Endothelial cell of umbilical vein (primary cell): ENCODE measurements around the gene ARMS2. TPM values are rescaled to one million over a fixed set of nuclear protein-coding genes. Genes with fewer than 3 reads are reported as not detected.

Experiments used
- BruUV-seq: library from RNA; stranded (reverse); fragments of 400-500 nt; replicated peaks from 2 replicates; lab custom pipeline; 2021; lab: Mats Ljungman, UMichigan
- CTCF ChIA-PET: fragments of 300-600, 350-600 bp; sonication (Branson Sonifier 250); formaldehyde crosslinking; loops from one replicate; lab custom pipeline; 2021; ENCODE audit warnings: antibody characterized with exemption, inconsistent platforms; lab: Charles Lee
- POLR2A ChIA-PET: fragments of 300-600, 350-600 bp; sonication (Branson Sonifier 250); formaldehyde crosslinking; loops from one replicate; lab custom pipeline; 2021; ENCODE audit warnings: antibody characterized with exemption, inconsistent platforms; lab: Charles Lee
- DNase-seq: peaks from one replicate; pipeline ENCODE4 v3.0.0-alpha.2; 2011; ENCODE audit warnings: low read depth, low spot score
- FAIRE-seq: peaks from 2 replicates; lab custom pipeline; 2011; peaks lifted over from hg19 to GRCh38; lab: Jason Lieb, UNC
- H2AFZ ChIP-seq: 2 replicates; pipeline ENCODE4 v1.6.0; 2012; ENCODE audit warnings: low read depth, low read length, control low read depth, inconsistent platforms
- H3K27ac ChIP-seq: 2 replicates; pipeline ENCODE4 v1.5.1; 2011; ENCODE audit warnings: low read depth, mild to moderate bottlenecking, control low read depth, low read length, moderate library complexity; ENCODE audit not compliant: insufficient read depth
- H3K27me3 ChIP-seq, 2 experiments: 2 replicates each; pipeline versions ENCODE4 v1.6.0 to v1.6.1; 2011; ENCODE audit warnings: low read length in 2 of 2, mixed read lengths in 1 of 2; ENCODE audit not compliant: control insufficient read depth in 2 of 2, insufficient read depth in 2 of 2
- H3K36me3 ChIP-seq, 2 experiments: 2 replicates in 1 of 2; 3 replicates in 1 of 2; pipeline ENCODE4 v1.5.1; 2011; ENCODE audit warnings: low read length in 2 of 2, mild to moderate bottlenecking in 1 of 2, moderate library complexity in 1 of 2; ENCODE audit not compliant: control insufficient read depth in 2 of 2, insufficient read depth in 2 of 2; ENCODE audit errors: extremely low read depth in 1 of 2
- H3K4me1 ChIP-seq: 3 replicates; pipeline ENCODE4 v1.5.1; 2011; ENCODE audit warnings: mild to moderate bottlenecking, low read length; ENCODE audit not compliant: control insufficient read depth, insufficient read depth; ENCODE audit errors: extremely low read depth
- H3K4me2 ChIP-seq: 2 replicates; pipeline ENCODE4 v1.6.1; 2011; ENCODE audit warnings: low read length, control low read depth, mixed read lengths; ENCODE audit not compliant: insufficient read depth
- H3K4me3 ChIP-seq, 3 experiments: fragments of 200-600 bp in 1 of 3; sonication (generic), shearing (Covaris generic) in 1 of 3; replicated peaks in 1 of 3; 2 replicates each; pipeline ENCODE4 v1.5.1; 2011 to 2016; ENCODE audit warnings: control low read depth in 3 of 3, low read length in 3 of 3, mild to moderate bottlenecking in 2 of 3, inconsistent platforms in 1 of 3, low read depth in 1 of 3, moderate library complexity in 1 of 3; ENCODE audit not compliant: insufficient read depth in 1 of 3
- H3K79me2 ChIP-seq: 2 replicates; pipeline ENCODE4 v1.6.0; 2012; ENCODE audit warnings: low read length, inconsistent platforms; ENCODE audit not compliant: control insufficient read depth, insufficient read depth
- H3K9ac ChIP-seq: replicated peaks from 2 replicates; pipeline ENCODE3; 2011; ENCODE audit warnings: low read length, control low read depth; ENCODE audit not compliant: insufficient read depth; ENCODE audit errors: extremely low read depth
- H3K9me1 ChIP-seq: replicated peaks from 3 replicates; pipeline ENCODE4 v1.6.0; 2011; ENCODE audit warnings: mild to moderate bottlenecking, low read length; ENCODE audit not compliant: control insufficient read depth, insufficient read depth; ENCODE audit errors: extremely low read depth
- H3K9me3 ChIP-seq: replicated peaks from 2 replicates; pipeline ENCODE4 v1.5.1; 2012; ENCODE audit warnings: low read length, inconsistent platforms; ENCODE audit not compliant: control insufficient read depth, insufficient read depth
- H4K20me1 ChIP-seq: replicated peaks from 2 replicates; pipeline ENCODE3; 2011; ENCODE audit warnings: mild to moderate bottlenecking, low read length; ENCODE audit not compliant: control insufficient read depth, insufficient read depth; ENCODE audit errors: extremely low read depth
- EZH2 ChIP-seq: IDR thresholded peaks from 2 replicates; pipeline ENCODE4 v1.6.1; 2012; ENCODE audit warnings: borderline replicate concordance, low read depth, mild to moderate bottlenecking, moderate library complexity, low read length, inconsistent platforms; ENCODE audit not compliant: severe bottlenecking
- GATA2 ChIP-seq: IDR thresholded peaks from 2 replicates; pipeline ENCODE4 v1.7.0; 2011; ENCODE audit warnings: low read depth, mild to moderate bottlenecking, moderate library complexity, mixed read lengths, low read length; ENCODE audit not compliant: insufficient read length, insufficient read depth
- MAX ChIP-seq: IDR thresholded peaks from 2 replicates; pipeline ENCODE4 v1.6.1; 2011; ENCODE audit not compliant: insufficient read depth, insufficient read length
- MYC ChIP-seq: IDR thresholded peaks from one replicate; pipeline ENCODE4 v1.6.1; 2011; ENCODE audit warnings: mild to moderate bottlenecking, low read depth, low read length
- POLR2A ChIP-seq: IDR thresholded peaks from 2 replicates; pipeline ENCODE4 v1.6.1; 2012; ENCODE audit warnings: low read depth, mild to moderate bottlenecking, control low read depth, low read length
- POLR2AphosphoS5 ChIP-seq: IDR thresholded peaks from 2 replicates; pipeline ENCODE4 v1.6.1; 2012; ENCODE audit warnings: low read depth, mild to moderate bottlenecking, control low read depth, low read length, moderate library complexity; ENCODE audit not compliant: insufficient read depth
- dilution Hi-C: fragments of 300-500 bp; cut with MboI; formaldehyde crosslinking; loops from one replicate; pipeline ENCODE4 v1.15.0; 2019; ENCODE audit warnings: low sequenced_read_pairs; ENCODE audit not compliant: extremely low pct_ligation_motif_present
- intact Hi-C: fragments of 100-400 bp; cut with micrococcal nuclease; formaldehyde crosslinking; loops from one replicate; pipeline ENCODE4 v1.10.0; 2022
- polyA plus RNA-seq, 4 experiments: library from polyadenylated mRNA; depleted of rRNA in 3 of 4; stranded (reverse) in 3 of 4; unstranded in 1 of 4; fragments of >200 nt; gene quantifications; 2 replicates each; pipeline versions ENCODE4 v1.2.1 to v1.2.3, GENCODE V29; 2011 to 2012; ENCODE audit warnings: missing spikeins in 1 of 4
- total RNA-seq: library from RNA; stranded (reverse); gene quantifications from 2 replicates; pipeline ENCODE4 v1.2.3, GENCODE V29; 2021
- TF ChIP-seq, protein P1 (sequence below), 2 donors: IDR thresholded peaks; 1 replicate in 1 of 2; 2 replicates in 1 of 2; pipeline ENCODE4 v1.5.1; 2011; ENCODE audit warnings: low read length in 2 of 2, mild to moderate bottlenecking in 2 of 2, moderate library complexity in 2 of 2, control low read depth in 1 of 2, inconsistent platforms in 1 of 2, low read depth in 1 of 2; ENCODE audit not compliant: insufficient read depth in 1 of 2; ENCODE audit errors: extremely low read depth in 1 of 2

The ARMS2 gene
- total and polyA plus RNA-seq, 2 donors (not counting 3 experiments of a cell fraction or from before 2014, with no cell fraction given), result not detected

- H3K27me3 ChIP-seq, result no peaks in the 10 kb centered on the region
- TF ChIP-seq MAX (no peak), POLR2AphosphoS5 (no peak), EZH2 (no peak), GATA2 (no peak), POLR2A (no peak), MYC (no peak)
- TF ChIP-seq, protein P1, sequence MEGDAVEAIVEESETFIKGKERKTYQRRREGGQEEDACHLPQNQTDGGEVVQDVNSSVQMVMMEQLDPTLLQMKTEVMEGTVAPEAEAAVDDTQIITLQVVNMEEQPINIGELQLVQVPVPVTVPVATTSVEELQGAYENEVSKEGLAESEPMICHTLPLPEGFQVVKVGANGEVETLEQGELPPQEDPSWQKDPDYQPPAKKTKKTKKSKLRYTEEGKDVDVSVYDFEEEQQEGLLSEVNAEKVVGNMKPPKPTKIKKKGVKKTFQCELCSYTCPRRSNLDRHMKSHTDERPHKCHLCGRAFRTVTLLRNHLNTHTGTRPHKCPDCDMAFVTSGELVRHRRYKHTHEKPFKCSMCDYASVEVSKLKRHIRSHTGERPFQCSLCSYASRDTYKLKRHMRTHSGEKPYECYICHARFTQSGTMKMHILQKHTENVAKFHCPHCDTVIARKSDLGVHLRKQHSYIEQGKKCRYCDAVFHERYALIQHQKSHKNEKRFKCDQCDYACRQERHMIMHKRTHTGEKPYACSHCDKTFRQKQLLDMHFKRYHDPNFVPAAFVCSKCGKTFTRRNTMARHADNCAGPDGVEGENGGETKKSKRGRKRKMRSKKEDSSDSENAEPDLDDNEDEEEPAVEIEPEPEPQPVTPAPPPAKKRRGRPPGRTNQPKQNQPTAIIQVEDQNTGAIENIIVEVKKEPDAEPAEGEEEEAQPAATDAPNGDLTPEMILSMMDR (IDR thresholded peaks at IDR 0.05; ENCODE audit: extremely low read depth in 1 of 2, insufficient read depth in 1 of 2, low read depth in 1 of 2, low read length in 2 of 2), result no peak
Observed at GRCh38 chr10:122426829-122427228, 27.6 kb upstream of the ARMS2 start.

More at GRCh38 chr10:122426829-122427228, 27.6 kb upstream of the ARMS2 start:
- no TSS peak for BruUV-seq
- no peak for FAIRE-seq
- H3K9me3 ChIP-seq, result no peaks in the 10 kb centered on the region
- no peak overlapping the region for H3K4me2 ChIP-seq
- H3K27ac ChIP-seq, result no peak overlapping the region
- peaks cover 11 to 14% of the 10 kb centered on the region in 2 experiments for H3K36me3 ChIP-seq
- H4K20me1 ChIP-seq, result no peaks in the 10 kb centered on the region
- no peaks in the 10 kb centered on the region for H3K79me2 ChIP-seq
- no peaks in the 10 kb centered on the region for H3K4me1 ChIP-seq
- ChIA-PET CTCF (interaction anchor here (1.4 kb wide), 1 partner anchor 128 kb away, joined by 5 read pairs; no protein-coding TSS in a partner anchor), POLR2A (no interaction called here)
- dilution Hi-C loops (loop anchor here (25.0 kb wide), 1 partner anchor 140 kb away; no protein-coding TSS in a partner anchor), intact Hi-C loops (no loop called here)
- H3K4me3 ChIP-seq, result no peak overlapping the region
- no peaks in the 10 kb centered on the region for H3K9me1 ChIP-seq
- no peak for DNase-seq
- H2AFZ ChIP-seq, result no peak overlapping the region
- no peak overlapping the region for H3K9ac ChIP-seq
